Measurements from ENCODE around the gene RNU5D-1. TPM values are rescaled to one million over a fixed set of nuclear protein-coding genes. Genes with fewer than 3 reads are reported as not detected.

Gene RNU5D-1
- total and polyA plus RNA-seq, 10 of the 15 experiments (the other 5 are each of a cell fraction or from before 2014, with no cell fraction given), result not detected

- CTCF ChIA-PET, result interaction anchor here (0.6 to 12.6 kb wide), 6 partner anchors 9 to 188 kb away, joined by 3 to 175 read pairs (median 5); partner anchors contain the start of genes ARMH1, RNU5D-1 and TMEM53
- Histone ChIP-seq H3K27ac (ENCODE audit: control insufficient read depth, insufficient read depth) (no peak overlapping the region), H3K36me3 (ENCODE audit: control insufficient read depth in 2 of 2, insufficient read depth in 2 of 2, low read length in 1 of 2) (no peaks in the 10 kb centered on the region)
- no peak for TF ChIP-seq KDM1A (IDR thresholded peaks at IDR 0.05; ENCODE audit: borderline replicate concordance)
- TF ChIP-seq PRDM15 (CRISPR knock-in tag; IDR thresholded peaks at IDR 0.05), result no peak
- no peak for TF ChIP-seq RFX5 (IDR thresholded peaks at IDR 0.05; ENCODE audit: low read depth, low read length)
- TF ChIP-seq PAX5 (IDR thresholded peaks at IDR 0.05; ENCODE audit: borderline replicate concordance, low read depth, low read length), result no peak
- TF ChIP-seq CHD2 (IDR thresholded peaks at IDR 0.05; ENCODE audit: borderline replicate concordance, low read depth, low read length), result no peak
- TF ChIP-seq TBL1XR1 (IDR thresholded peaks at IDR 0.05; ENCODE audit: low read depth, low read length), result no peak
- TF ChIP-seq ZNF384 (IDR thresholded peaks at IDR 0.05; ENCODE audit: borderline replicate concordance, low read depth, low read length), result no peak
- TF ChIP-seq SP1 (IDR thresholded peaks at IDR 0.05; ENCODE audit: low read depth, low read length), result no peak
- TF ChIP-seq SMARCA5 (IDR thresholded peaks at IDR 0.05), result no peak
- no peak for TF ChIP-seq RAD21 (IDR thresholded peaks at IDR 0.05; ENCODE audit: insufficient read depth, low read depth, low read length)
- TF ChIP-seq ZBTB4 (CRISPR knock-in tag; IDR thresholded peaks at IDR 0.05), result no peak
- TF ChIP-seq ETV6 (conservative IDR thresholded peaks at IDR 0.05 in 1 of 2, IDR thresholded peaks at IDR 0.05 in 1 of 2; ENCODE audit: borderline replicate concordance in 1 of 2, low read depth in 1 of 2), result no peak
- no peak for TF ChIP-seq IRF5 (IDR thresholded peaks at IDR 0.05; ENCODE audit: borderline replicate concordance)
- TF ChIP-seq MTA3 (IDR thresholded peaks at IDR 0.05; ENCODE audit: borderline replicate concordance, low read length), result no peak
- TF ChIP-seq RB1 (IDR thresholded peaks at IDR 0.05; ENCODE audit: borderline replicate concordance), result no peak
- no peak for TF ChIP-seq EED (IDR thresholded peaks at IDR 0.05; ENCODE audit: low read depth)
- no peak for TF ChIP-seq POU2F2 (IDR thresholded peaks at IDR 0.05; ENCODE audit: borderline replicate concordance, low read depth, low read length)
These were observed 10.7 kb downstream of the RNU5D-1 start for GRCh38 chr1:44720281-44720680.

More at GRCh38 chr1:44720281-44720680, 10.7 kb downstream of the RNU5D-1 start:
- no TSS peak for BruUV-seq (replicated peaks)
- ATAC-seq, result no peak
- FAIRE-seq, result no peak
- H3K27me3 ChIP-seq (replicated peaks in 1 of 2; ENCODE audit: control insufficient read depth in 2 of 2, insufficient read depth in 2 of 2, low read length in 1 of 2), result no peaks in the 10 kb centered on the region
- H4K20me1 ChIP-seq (ENCODE audit: control insufficient read depth, insufficient read depth), result no peaks in the 10 kb centered on the region
- H3K4me1 ChIP-seq (ENCODE audit: control insufficient read depth, insufficient read depth, low read length), result peaks cover 53% of the 10 kb centered on the region
- no peak overlapping the region for H2AFZ ChIP-seq (ENCODE audit: control insufficient read depth, low read depth, low read length)
- WGBS (ENCODE audit: insufficient coverage, insufficient replicate concordance, low lambda C conversion rate, missing lambda C conversion rate), result 61% methylated on average over 4 of the region's 4 CpGs
- ChIA-PET POLR2A (interaction anchor here (3.5 to 9.8 kb wide), 2 partner anchors 10 to 99 kb away, joined by 29 to 110 read pairs; partner anchors contain the start of gene RNU5D-1), RAD21 (ENCODE audit: unreplicated experiment) (interaction anchor here (1.6 kb wide), 1 partner anchor 10 kb away, joined by 3 read pairs; no protein-coding TSS in a partner anchor), SMC1A (ENCODE audit: uncharacterized antibody, unreplicated experiment) (interaction anchor here (1.4 to 9.8 kb wide), 3 partner anchors 11 to 57 kb away, joined by 5 to 73 read pairs (median 5); partner anchors contain the start of gene RNU5D-1)
- H3K4me2 ChIP-seq (ENCODE audit: control insufficient read depth, insufficient read depth), result no peak overlapping the region
- no peaks in the 10 kb centered on the region for H3K79me2 ChIP-seq (ENCODE audit: control insufficient read depth, insufficient read depth, low read length)
- intact Hi-C loops (cut with micrococcal nuclease; ENCODE audit: unreplicated experiment) (no loop called here), in situ Hi-C loops (cut with MboI) (no loop called here)
- no peak overlapping the region for H3K4me3 ChIP-seq
- no peaks in the 10 kb centered on the region for H3K9me3 ChIP-seq (replicated peaks; ENCODE audit: control insufficient read depth, insufficient read depth, low read length)
- H3K9ac ChIP-seq (ENCODE audit: control insufficient read depth, insufficient read depth, low read length), result no peak overlapping the region
- DNase-seq (ENCODE audit: low read depth, low spot score), result no peak
